BLaER1 treated with 17β-estradiol and CSF1 and Interleukin-3, amounts not matched to agents 10 nM and 100 nM (cell line): ENCODE data around the gene HELZ.
"Not testable (repeated sequence)": the region's sequence is repeated elsewhere in the genome, so short reads cannot be mapped to it uniquely, and the experiment has no call there.

Experiments used
- H3K27ac ChIP-seq, 11 experiments: shearing (Covaris generic); formaldehyde crosslinking; 2 replicates each; pipeline ENCODE4 v1.8.1; 2022
- H3K27me3 ChIP-seq, 11 experiments: shearing (Covaris generic); formaldehyde crosslinking; 2 replicates each; pipeline ENCODE4 v1.8.1; 2022
- H3K36me3 ChIP-seq, 11 experiments: shearing (Covaris generic); formaldehyde crosslinking; 2 replicates each; pipeline ENCODE4 v1.8.1; 2022
- H3K4me1 ChIP-seq, 10 experiments: shearing (Covaris generic); formaldehyde crosslinking; 2 replicates each; pipeline ENCODE4 v1.8.1; 2022
- H3K4me2 ChIP-seq, 11 experiments: shearing (Covaris generic); formaldehyde crosslinking; 2 replicates each; pipeline ENCODE4 v1.8.1; 2022
- H3K4me3 ChIP-seq, 10 experiments: shearing (Covaris generic); formaldehyde crosslinking; 2 replicates each; pipeline ENCODE4 v1.8.1; 2022
- H3K9ac ChIP-seq, 11 experiments: shearing (Covaris generic); formaldehyde crosslinking; 2 replicates each; pipeline ENCODE4 v1.8.1; 2022
- H3K9me3 ChIP-seq, 11 experiments: shearing (Covaris generic); formaldehyde crosslinking; replicated peaks in 1 of 11; 2 replicates each; pipeline ENCODE4 v1.8.1; 2022
- H4K20me1 ChIP-seq, 11 experiments: shearing (Covaris generic); formaldehyde crosslinking; 2 replicates each; pipeline ENCODE4 v1.8.1; 2022
- Cebpa-rat ChIP-seq, 11 experiments: shearing (Covaris generic); IDR thresholded peaks; 2 replicates each; pipeline ENCODE4 v1.8.1; 2022

Gene HELZ

GRCh38 chr17:67245073-67245693 is at the start of gene HELZ:
Gene HELZ, minus strand, starts transcription at chr17:67245196. Its CDS starts 26,392 bp downstream, at chr17:67218804.
- peaks cover 18 to 54% (median 38%) of the 10 kb centered on the region in 11 experiments; a peak in 20 of 22 replicates for H4K20me1 ChIP-seq
- no peak for TF ChIP-seq Cebpa-rat (IDR thresholded peaks at IDR 0.05)
- no peaks in the 10 kb centered on the region for H3K9me3 ChIP-seq
- peaks cover 0 to 11% (median 4%) of the 10 kb centered on the region in 11 experiments; a peak in 8 of 22 replicates for H3K27me3 ChIP-seq
- peaks cover 33 to 57% (median 44%) of the 10 kb centered on the region in 10 experiments for H3K4me1 ChIP-seq
- H3K9ac ChIP-seq = peak within 1 kb of the TSS; percentile 92 to 99 (median 95)
- peak within 1 kb of the TSS; percentile 84 to 99 (median 98) for H3K4me3 ChIP-seq
- H3K36me3 ChIP-seq = peaks cover 12 to 30% (median 20%) of the 10 kb centered on the region in 11 experiments; a peak in 18 of 22 replicates
- H3K4me2 ChIP-seq = peak within 1 kb of the TSS; percentile 93 to 99 (median 96)
- peak within 1 kb of the TSS; percentile 90 to 97 (median 92) for H3K27ac ChIP-seq

- Histone ChIP-seq H3K36me3 (no peaks in the 10 kb centered on the region), H3K4me3 (peak overlapping the region in 3 of 10 experiments; percentile 40 to 45 (median 44); a peak in 6 of 20 replicates), H3K4me2 (peak overlapping the region; percentile 59 to 93 (median 75)), H3K9ac (peak overlapping the region in 5 of 11 experiments; percentile 26 to 73 (median 44); a peak in 8 of 22 replicates), H3K27me3 (no peaks in the 10 kb centered on the region), H3K27ac (peak overlapping the region in 5 of 11 experiments; percentile 23 to 59 (median 38); a peak in 9 of 22 replicates), H3K9me3 (peaks cover 0 to 5% (median 0%) of the 10 kb centered on the region in 11 experiments; a peak in 3 of 22 replicates), H4K20me1 (no peaks in the 10 kb centered on the region), H3K4me1 (peaks cover 26 to 52% (median 36%) of the 10 kb centered on the region in 10 experiments)
- no peak for TF ChIP-seq Cebpa-rat (IDR thresholded peaks at IDR 0.05)
Measured at GRCh38 chr17:67293251-67294203, 48.5 kb upstream of the HELZ start.

GRCh38 chr17:67290711-67291291 is 45.8 kb upstream of the HELZ start:
- Histone ChIP-seq H3K27ac (no peak overlapping the region), H3K4me3 (no peak overlapping the region), H3K4me1 (peaks cover 26 to 49% (median 35%) of the 10 kb centered on the region in 10 experiments)

GRCh38 chr17:67290244-67290643 is 45.2 kb upstream of the HELZ start:
- Histone ChIP-seq H3K27me3 (no peaks in the 10 kb centered on the region), H3K9ac (peak overlapping the region in 1 of 11 experiments; percentile 39; a peak in 1 of 22 replicates), H3K36me3 (no peaks in the 10 kb centered on the region), H3K27ac (no peak overlapping the region), H3K4me2 (peak overlapping the region in 7 of 11 experiments; percentile 56 to 84 (median 77); a peak in 12 of 22 replicates), H4K20me1 (no peaks in the 10 kb centered on the region), H3K4me1 (peaks cover 26 to 49% (median 35%) of the 10 kb centered on the region in 10 experiments), H3K4me3 (no peak overlapping the region), H3K9me3 (no peaks in the 10 kb centered on the region; a peak in 1 of 22 replicates)
- no peak for TF ChIP-seq Cebpa-rat (IDR thresholded peaks at IDR 0.05)

More at GRCh38 chr17:67290711-67291291, 45.8 kb upstream of the HELZ start:
- no peak for TF ChIP-seq Cebpa-rat (IDR thresholded peaks at IDR 0.05)
- H3K36me3 ChIP-seq = no peaks in the 10 kb centered on the region
- H3K27me3 ChIP-seq = no peaks in the 10 kb centered on the region
- H3K9me3 ChIP-seq = peaks cover 0 to 5% (median 0%) of the 10 kb centered on the region in 11 experiments; a peak in 3 of 22 replicates
- H3K4me2 ChIP-seq = no peak overlapping the region; a peak in 1 of 22 replicates
- no peak overlapping the region for H3K9ac ChIP-seq
- no peaks in the 10 kb centered on the region for H4K20me1 ChIP-seq

GRCh38 chr17:67289181-67289876 is 44.3 kb upstream of the HELZ start:
- Histone ChIP-seq H4K20me1 (no peaks in the 10 kb centered on the region), H3K27ac (no peak overlapping the region), H3K4me2 (peak overlapping the region; percentile 53 to 84 (median 74)), H3K36me3 (no peaks in the 10 kb centered on the region), H3K27me3 (no peaks in the 10 kb centered on the region), H3K4me3 (no peak overlapping the region; a peak in 2 of 20 replicates), H3K9me3 (no peaks in the 10 kb centered on the region), H3K4me1 (peaks cover 24 to 46% (median 35%) of the 10 kb centered on the region in 10 experiments), H3K9ac (peak overlapping the region in 6 of 11 experiments; percentile 26 to 52 (median 45); a peak in 7 of 22 replicates)
- no peak for TF ChIP-seq Cebpa-rat (IDR thresholded peaks at IDR 0.05)

- not testable (repeated sequence) for H3K36me3 ChIP-seq, H3K9me3 ChIP-seq, H3K4me2 ChIP-seq, H3K27ac ChIP-seq, H3K27me3 ChIP-seq, H3K9ac ChIP-seq, H3K4me3 ChIP-seq, H4K20me1 ChIP-seq
- H3K4me1 ChIP-seq = peaks cover 10 to 37% (median 23%) of the 10 kb centered on the region in 10 experiments
Measured at GRCh38 chr17:67286826-67287225, 41.8 kb upstream of the HELZ start.

- Histone ChIP-seq H3K27ac (no peak overlapping the region; a peak in 1 of 22 replicates), H3K9ac (no peak overlapping the region), H4K20me1 (no peaks in the 10 kb centered on the region), H3K4me3 (no peak overlapping the region), H3K36me3 (no peaks in the 10 kb centered on the region), H3K27me3 (no peaks in the 10 kb centered on the region), H3K9me3 (no peaks in the 10 kb centered on the region), H3K4me2 (no peak overlapping the region), H3K4me1 (peaks cover 10 to 39% (median 23%) of the 10 kb centered on the region in 10 experiments)
- no peak for TF ChIP-seq Cebpa-rat (IDR thresholded peaks at IDR 0.05)
Measured at GRCh38 chr17:67285360-67285759, 40.4 kb upstream of the HELZ start.
